NCI-H2029 treated with DMSO at 0.1 percent for 48 hours (cell line): ENCODE data around the gene UBAC2.
"Not testable (repeated sequence)": the region's sequence is repeated elsewhere in the genome, so short reads cannot be mapped to it uniquely, and the experiment has no call there.

Source experiments
- DNase-seq: peaks from one replicate; lab custom pipeline; 2025; lab: John Stamatoyannopoulos, UW

The UBAC2 gene

GRCh38 chr13:99380921-99381645 lies 180.4 kb downstream of the UBAC2 start:
- DNase-seq, result no peak

- DNase-seq, result no peak
Observed at GRCh38 chr13:99381766-99382165, 181.1 kb downstream of the UBAC2 start.

GRCh38 chr13:99382428-99383133 lies 181.9 kb downstream of the UBAC2 start:
- DNase-seq, result no peak

GRCh38 chr13:99383511-99383921 lies 182.9 kb downstream of the UBAC2 start:
- DNase-seq, result no peak

- DNase-seq, result no peak
Observed at GRCh38 chr13:99383946-99384345, 183.3 kb downstream of the UBAC2 start.

GRCh38 chr13:99384468-99384867 lies 183.8 kb downstream of the UBAC2 start:
- no peak for DNase-seq

GRCh38 chr13:99385161-99385560 lies 184.5 kb downstream of the UBAC2 start:
- DNase-seq, result no peak

- DNase-seq, result no peak
Observed at GRCh38 chr13:99385940-99386339, 185.3 kb downstream of the UBAC2 start.

- no peak for DNase-seq
Observed at GRCh38 chr13:99386495-99386894, 185.8 kb downstream of the UBAC2 start.

GRCh38 chr13:99386911-99387788 lies 186.5 kb downstream of the UBAC2 start:
- no peak for DNase-seq

- no peak for DNase-seq
Observed at GRCh38 chr13:99388334-99388923, 187.8 kb downstream of the UBAC2 start.

GRCh38 chr13:99389094-99389493 lies 188.4 kb downstream of the UBAC2 start:
- not testable (repeated sequence) for DNase-seq

GRCh38 chr13:99389520-99390304 lies 189.1 kb downstream of the UBAC2 start:
- no peak for DNase-seq

GRCh38 chr13:99390601-99391000 lies 189.9 kb downstream of the UBAC2 start:
- DNase-seq, result no peak

GRCh38 chr13:99391781-99392469 lies 191.3 kb downstream of the UBAC2 start:
- DNase-seq, result no peak

- no peak for DNase-seq
Observed at GRCh38 chr13:99392470-99393135, 191.9 kb downstream of the UBAC2 start.

- DNase-seq, result not testable (repeated sequence)
Observed at GRCh38 chr13:99393391-99393790, 192.7 kb downstream of the UBAC2 start.

GRCh38 chr13:99393791-99394735 lies 193.4 kb downstream of the UBAC2 start:
- DNase-seq, result no peak

- no peak for DNase-seq
Observed at GRCh38 chr13:99395436-99395835, 194.8 kb downstream of the UBAC2 start.
